ENCODE measurements around the gene RASAL1. TPM values are rescaled to one million over a fixed set of nuclear protein-coding genes. Genes with fewer than 3 reads are reported as not detected.
A peak's percentile ranks its signal among the peaks of the same experiment; 100 is the strongest.

Gene RASAL1
- total and polyA plus RNA-seq, 4 experiments from 2014 or later = 0.10 to 1.4 (median 0.63) TPM

- intact Hi-C loops (cut with micrococcal nuclease) = no loop called here
- Histone ChIP-seq H3K4me1 (ENCODE audit: insufficient read depth, low read length) (peaks cover 20% of the 10 kb centered on the region), H3K4me3 (ENCODE audit: low read length in 2 of 2) (no peak overlapping the region), H3K36me3 (ENCODE audit: insufficient read depth, low read length) (peaks cover 19% of the 10 kb centered on the region), H3K27ac (ENCODE audit: low read depth, low read length) (no peak overlapping the region), H3K27me3 (ENCODE audit: insufficient read depth, low read length) (peaks cover 6% of the 10 kb centered on the region), H3K9me3 (ENCODE audit: control insufficient read depth in 1 of 2, low read length in 2 of 2) (no peaks in the 10 kb centered on the region)
- H3K4me1 Mint-ChIP-seq = peaks cover 9 to 29% (median 13%) of the 10 kb centered on the region in 4 donors
- POLR2A ChIA-PET (ENCODE audit: partially characterized antibody) = interaction anchor here (1.0 kb wide), 1 partner anchor 20 kb away, joined by 3 read pairs; no protein-coding TSS in a partner anchor
- no peaks in the 10 kb centered on the region for H3K9me3 Mint-ChIP-seq
- no peak overlapping the region for H3K27ac Mint-ChIP-seq
- H3K4me3 Mint-ChIP-seq = peak overlapping the region in 3 of 8 donors; percentile 40 to 71 (median 58)
- CTCF ChIA-PET (ENCODE audit: partially characterized antibody) = interaction anchor here (2.1 kb wide), 1 partner anchor 19 kb away, joined by 5 read pairs; no protein-coding TSS in a partner anchor
- H3K27me3 Mint-ChIP-seq = peaks cover 0 to 7% of the 10 kb centered on the region in 2 donors
- peaks cover 15 to 31% of the 10 kb centered on the region in 2 donors for H3K36me3 Mint-ChIP-seq
- DNase-seq = no peak
These were observed 19.5 kb upstream of the RASAL1 start for GRCh38 chr12:113155060-113155459.

- POLR2A ChIA-PET (ENCODE audit: partially characterized antibody) = interaction anchor here (1.0 to 1.4 kb wide), 2 partner anchors 21 to 30 kb away, joined by 3 to 4 read pairs; no protein-coding TSS in a partner anchor
- peak overlapping the region in 1 of 2 donors; percentile 18 for H3K4me3 ChIP-seq (ENCODE audit: low read length in 2 of 2)
- peaks cover 10 to 25% of the 10 kb centered on the region in 2 donors for H3K36me3 Mint-ChIP-seq
- peaks cover 6% of the 10 kb centered on the region for H3K27me3 ChIP-seq (ENCODE audit: insufficient read depth, low read length)
- no peak overlapping the region for H3K27ac ChIP-seq (ENCODE audit: low read depth, low read length)
- H3K4me3 Mint-ChIP-seq = peak overlapping the region; percentile 18 to 86 (median 69)
- intact Hi-C loops (cut with micrococcal nuclease) = loop anchor here (5.0 kb wide), 1 partner anchor 52 kb away; no protein-coding TSS in a partner anchor
- CTCF ChIA-PET (ENCODE audit: partially characterized antibody) = interaction anchor here (1.4 to 2.4 kb wide), 7 partner anchors 16 to 254 kb away, joined by 4 to 24 read pairs (median 6); partner anchors contain the start of gene RASAL1
- H3K9me3 ChIP-seq (ENCODE audit: control insufficient read depth in 1 of 2, low read length in 2 of 2) = no peaks in the 10 kb centered on the region
- peaks cover 13% of the 10 kb centered on the region for H3K36me3 ChIP-seq (ENCODE audit: insufficient read depth, low read length)
- H3K4me1 Mint-ChIP-seq = peaks cover 10 to 29% (median 14%) of the 10 kb centered on the region in 4 donors
- H3K27me3 Mint-ChIP-seq = peaks cover 0 to 9% of the 10 kb centered on the region in 2 donors
- no peaks in the 10 kb centered on the region for H3K9me3 Mint-ChIP-seq
- peaks cover 20% of the 10 kb centered on the region for H3K4me1 ChIP-seq (ENCODE audit: insufficient read depth, low read length)
- DNase-seq = peak in 2 of 5 donors; percentile 17 to 23
- H3K27ac Mint-ChIP-seq = peak overlapping the region in 2 of 7 donors; percentile 59 to 85
These were observed 18.9 kb upstream of the RASAL1 start for GRCh38 chr12:113154351-113154973.

DNA sequence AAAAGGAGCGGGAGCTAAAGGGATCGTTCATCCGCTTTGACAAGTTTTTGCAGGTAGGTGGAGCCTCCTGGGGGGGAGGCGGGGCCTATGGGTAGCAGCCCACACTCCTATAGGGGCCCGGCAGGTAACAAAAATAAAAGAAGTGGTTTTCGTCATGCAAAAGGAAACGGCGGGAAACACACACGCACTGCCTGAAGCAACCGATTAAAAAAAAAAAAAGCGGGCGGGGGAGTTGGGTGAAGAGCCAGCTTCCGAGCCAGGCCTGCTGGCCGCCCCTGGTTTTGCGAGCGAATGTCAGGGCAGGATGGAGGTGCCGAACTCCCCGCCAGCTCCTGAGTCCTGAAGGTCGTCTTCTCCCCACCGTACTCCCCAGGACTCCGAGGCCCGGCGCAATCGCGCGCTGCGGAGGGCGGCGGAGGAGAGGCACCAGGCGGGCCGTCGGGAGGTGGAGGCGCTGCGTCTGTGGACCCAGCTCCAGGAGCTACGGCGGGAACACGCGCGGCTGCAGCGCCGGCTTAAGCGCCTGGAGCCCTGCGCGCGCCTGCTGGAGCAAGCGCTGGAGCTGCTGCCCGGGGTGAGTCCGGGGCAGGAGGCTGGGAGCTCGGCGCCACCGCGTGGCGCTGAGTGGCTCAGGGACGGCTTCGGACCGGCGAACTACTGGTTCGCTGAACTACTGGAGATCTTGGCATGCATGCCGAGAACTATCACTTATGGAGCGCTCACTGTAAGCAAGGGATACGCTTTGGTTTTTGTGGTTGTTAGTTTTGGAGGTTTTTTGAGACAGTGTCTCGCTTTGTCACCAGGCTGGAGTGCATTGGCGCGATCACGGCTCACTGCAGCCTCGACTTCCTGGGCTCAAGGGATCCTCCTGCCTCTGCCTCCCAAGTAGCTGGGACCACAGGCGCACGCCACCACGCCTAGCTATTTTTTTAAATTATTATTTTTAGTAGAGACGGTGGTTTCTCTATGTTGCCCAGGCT, 17.6 kb upstream of the RASAL1 start:
- peak overlapping the region in 6 of 7 donors; percentile 9 to 86 (median 75) for H3K27ac Mint-ChIP-seq

DNA sequence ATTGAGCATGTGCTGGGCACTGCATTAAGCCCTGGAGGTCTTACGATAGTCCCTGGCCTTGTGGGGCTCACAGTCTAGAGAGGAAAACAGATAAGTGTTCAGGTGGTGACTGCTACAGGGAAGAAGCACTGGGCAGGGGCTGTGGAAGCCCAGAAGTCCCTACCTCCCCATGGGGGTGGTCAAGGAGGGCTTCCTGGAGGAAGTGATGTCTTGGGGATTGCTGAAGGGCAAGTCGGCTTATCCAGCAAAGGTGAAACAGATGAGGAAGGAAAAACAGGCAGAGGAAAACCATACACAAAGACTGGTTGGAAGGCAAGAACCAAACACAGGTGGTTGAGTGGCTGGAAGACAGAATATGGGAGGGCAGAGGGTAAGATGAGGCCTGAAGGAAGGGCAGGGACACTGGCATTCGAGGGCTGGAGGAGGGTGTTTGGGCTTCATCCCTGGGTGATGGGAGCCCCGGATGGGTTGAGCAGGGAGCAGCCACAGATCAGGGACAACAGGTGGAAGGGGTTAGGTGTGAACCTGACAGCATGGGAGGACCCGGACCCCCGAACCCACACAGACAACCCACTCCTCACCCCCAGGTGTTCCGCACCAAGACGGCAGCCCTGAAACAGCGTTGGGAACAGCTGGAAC, 16.8 kb upstream of the RASAL1 start:
- Histone ChIP-seq H3K4me3 (ENCODE audit: low read length in 2 of 2) (peak overlapping the region in 1 of 2 donors; percentile 57), H3K4me1 (ENCODE audit: insufficient read depth, low read length) (peaks cover 20% of the 10 kb centered on the region), H3K27ac (ENCODE audit: low read depth, low read length) (no peak overlapping the region), H3K9me3 (ENCODE audit: control insufficient read depth in 1 of 2, low read length in 2 of 2) (no peaks in the 10 kb centered on the region), H3K27me3 (ENCODE audit: insufficient read depth, low read length) (peaks cover 6% of the 10 kb centered on the region), H3K36me3 (ENCODE audit: insufficient read depth, low read length) (no peaks in the 10 kb centered on the region)
- H3K36me3 Mint-ChIP-seq = peaks cover 5 to 6% of the 10 kb centered on the region in 2 donors
- peak overlapping the region; percentile 73 to 87 (median 85) for H3K4me3 Mint-ChIP-seq
- peaks cover 0 to 3% (median 2%) of the 10 kb centered on the region in 8 donors for H3K9me3 Mint-ChIP-seq
- peaks cover 0 to 11% of the 10 kb centered on the region in 2 donors for H3K27me3 Mint-ChIP-seq
- H3K27ac Mint-ChIP-seq = peak overlapping the region; percentile 9 to 91 (median 78)
- intact Hi-C loops (cut with micrococcal nuclease) = loop anchor here (5.0 kb wide), 1 partner anchor 50 kb away; no protein-coding TSS in a partner anchor
- DNase-seq = no peak
- H3K4me1 Mint-ChIP-seq = peaks cover 9 to 29% (median 13%) of the 10 kb centered on the region in 4 donors
- POLR2A ChIA-PET (ENCODE audit: partially characterized antibody) = interaction anchor here (0.9 to 1.6 kb wide), 4 partner anchors 48 to 174 kb away, joined by 3 to 7 read pairs (median 4); partner anchors contain the start of gene OAS2
- CTCF ChIA-PET (ENCODE audit: partially characterized antibody) = interaction anchor here (0.8 to 2.4 kb wide), 10 partner anchors 16 to 252 kb away, joined by 3 to 24 read pairs (median 4); partner anchors contain the start of genes OAS2 and RASAL1

More for the DNA sequence above, 17.6 kb upstream of the RASAL1 start:
- POLR2A ChIA-PET (ENCODE audit: partially characterized antibody) = interaction anchor here (0.9 to 1.6 kb wide), 5 partner anchors 31 to 175 kb away, joined by 3 to 7 read pairs (median 4); partner anchors contain the start of gene OAS2
- Mint-ChIP-seq H3K27me3 (peaks cover 0 to 9% of the 10 kb centered on the region in 2 donors), H3K9me3 (no peaks in the 10 kb centered on the region), H3K36me3 (peaks cover 6 to 13% of the 10 kb centered on the region in 2 donors), H3K4me1 (peaks cover 9 to 29% (median 13%) of the 10 kb centered on the region in 4 donors), H3K4me3 (peak overlapping the region; percentile 73 to 87 (median 85))
- peak overlapping the region in 1 of 2 donors; percentile 57 for H3K4me3 ChIP-seq (ENCODE audit: low read length in 2 of 2)
- H3K9me3 ChIP-seq (ENCODE audit: control insufficient read depth in 1 of 2, low read length in 2 of 2) = no peaks in the 10 kb centered on the region
- intact Hi-C loops (cut with micrococcal nuclease) = loop anchor here (1.0 to 5.0 kb wide), 3 partner anchors 31 to 105 kb away; no protein-coding TSS in a partner anchor
- H3K27me3 ChIP-seq (ENCODE audit: insufficient read depth, low read length) = peaks cover 6% of the 10 kb centered on the region
- H3K27ac ChIP-seq (ENCODE audit: low read depth, low read length) = peak overlapping the region; percentile 30
- peaks cover 1% of the 10 kb centered on the region for H3K36me3 ChIP-seq (ENCODE audit: insufficient read depth, low read length)
- peaks cover 20% of the 10 kb centered on the region for H3K4me1 ChIP-seq (ENCODE audit: insufficient read depth, low read length)
- CTCF ChIA-PET (ENCODE audit: partially characterized antibody) = interaction anchor here (0.8 to 2.4 kb wide), 15 partner anchors 17 to 252 kb away, joined by 3 to 24 read pairs (median 4); partner anchors contain the start of genes OAS2 and RASAL1
- peak; percentile 70 to 85 (median 74) for DNase-seq

DNA sequence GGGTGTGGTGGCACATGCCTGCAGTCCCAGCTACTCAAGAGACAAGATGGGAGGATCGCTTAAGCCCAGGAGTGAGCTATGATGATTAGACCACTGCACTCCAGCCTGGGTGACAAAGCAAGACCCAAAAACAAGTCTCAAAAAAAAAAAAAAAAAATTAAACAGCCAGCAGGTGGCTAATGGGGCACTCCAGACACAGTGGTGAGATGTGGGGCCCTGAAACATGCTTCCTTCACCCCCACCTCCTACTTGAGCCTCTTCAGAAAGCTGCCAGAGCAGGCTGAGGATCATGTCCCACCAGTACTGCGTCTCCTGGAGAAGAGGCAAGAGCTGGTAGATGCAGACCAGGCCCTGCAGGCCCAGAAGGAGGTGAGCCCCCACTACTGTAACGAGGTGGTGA, 16.1 kb upstream of the RASAL1 start:
- H3K4me3 Mint-ChIP-seq = peak overlapping the region in 6 of 8 donors; percentile 74 to 87 (median 85)
- POLR2A ChIA-PET (ENCODE audit: partially characterized antibody) = no interaction called here

More for the DNA sequence above, 16.1 kb upstream of the RASAL1 start:
- Histone ChIP-seq H3K27ac (ENCODE audit: low read depth, low read length) (no peak overlapping the region), H3K9me3 (ENCODE audit: control insufficient read depth in 1 of 2, low read length in 2 of 2) (no peaks in the 10 kb centered on the region), H3K4me3 (ENCODE audit: low read length in 2 of 2) (no peak overlapping the region), H3K4me1 (ENCODE audit: insufficient read depth, low read length) (peaks cover 20% of the 10 kb centered on the region), H3K36me3 (ENCODE audit: insufficient read depth, low read length) (no peaks in the 10 kb centered on the region), H3K27me3 (ENCODE audit: insufficient read depth, low read length) (peaks cover 6% of the 10 kb centered on the region)
- peaks cover 9 to 25% (median 13%) of the 10 kb centered on the region in 4 donors for H3K4me1 Mint-ChIP-seq
- CTCF ChIA-PET (ENCODE audit: partially characterized antibody) = interaction anchor here (0.6 to 1.8 kb wide), 3 partner anchors 22 to 120 kb away, joined by 3 to 6 read pairs (median 3); no protein-coding TSS in a partner anchor
- no peak for DNase-seq
- H3K9me3 Mint-ChIP-seq = peaks cover 0 to 7% (median 5%) of the 10 kb centered on the region in 8 donors
- H3K27ac Mint-ChIP-seq = peak overlapping the region in 3 of 7 donors; percentile 9 to 91 (median 78)
- intact Hi-C loops (cut with micrococcal nuclease) = loop anchor here (5.0 kb wide), 1 partner anchor 49 kb away; no protein-coding TSS in a partner anchor
- H3K36me3 Mint-ChIP-seq = peaks cover 0 to under 1% of the 10 kb centered on the region in 2 donors
- peaks cover 0 to 11% of the 10 kb centered on the region in 2 donors for H3K27me3 Mint-ChIP-seq

All from CD4-positive, alpha-beta memory T cell (primary cell).